Measurements from ENCODE around the gene RPL18A. TPM values are rescaled to one million over a fixed set of nuclear protein-coding genes. Genes with fewer than 3 reads are reported as not detected.
A peak's percentile ranks its signal among the peaks of the same experiment; 100 is the strongest.

Gene RPL18A
- total and polyA plus RNA-seq, 2 of the 13 experiments (the other 11 are each of a cell fraction or from before 2014, with no cell fraction given) = 1,471 to 2,004 TPM

GRCh38 chr19:17859533-17860330 lies at the start of gene RPL18A (continued):
- TF ChIP-seq ZSCAN20 (CRISPR knock-in tag; IDR thresholded peaks at IDR 0.05; ENCODE audit: borderline replicate concordance) = no peak
- TF ChIP-seq HNRNPUL1 (IDR thresholded peaks at IDR 0.05; ENCODE audit: low read depth, low read length) = no peak
- TF ChIP-seq CBX1 (IDR thresholded peaks at IDR 0.05; ENCODE audit: low read depth) = no peak
- TF ChIP-seq ZNF44 (CRISPR knock-in tag; IDR thresholded peaks at IDR 0.05) = peak; percentile 69; the same call in 1 of the 2 replicates
- TF ChIP-seq STAT6 (CRISPR knock-in tag; IDR thresholded peaks at IDR 0.05; ENCODE audit: borderline replicate concordance) = peak; percentile 47; the same call in 1 of the 2 replicates
- no peak; the same call in 1 of the 2 replicates for TF ChIP-seq SNAPC4 (CRISPR knock-in tag; IDR thresholded peaks at IDR 0.05)
- no peak; the same call in 1 of the 2 replicates for TF ChIP-seq TIGD3 (CRISPR knock-in tag; IDR thresholded peaks at IDR 0.05; ENCODE audit: borderline replicate concordance)
- 0 out of 2 replicates have a peak, but pooled peaks have one; percentile 50 for TF ChIP-seq RELA (CRISPR knock-in tag; IDR thresholded peaks at IDR 0.05)
- no peak for TF ChIP-seq ZNF326 (CRISPR knock-in tag; IDR thresholded peaks at IDR 0.05; ENCODE audit: borderline replicate concordance)
- TF ChIP-seq TBX2 (CRISPR knock-in tag; IDR thresholded peaks at IDR 0.05; ENCODE audit: borderline replicate concordance) = no peak
- no peak for TF ChIP-seq ZNF468 (CRISPR knock-in tag; IDR thresholded peaks at IDR 0.05)
- peak; percentile 97 for TF ChIP-seq POLR2A (IDR thresholded peaks at IDR 0.05; ENCODE audit: insufficient read depth in 1 of 2, low read depth in 2 of 2, low read length in 2 of 2)
- TF ChIP-seq ZNF766 (CRISPR knock-in tag; IDR thresholded peaks at IDR 0.05; ENCODE audit: borderline replicate concordance) = peak; percentile 90
- no peak for TF ChIP-seq FUBP1 (CRISPR knock-in tag; IDR thresholded peaks at IDR 0.05; ENCODE audit: borderline replicate concordance)
- TF ChIP-seq ZNF569 (CRISPR knock-in tag; IDR thresholded peaks at IDR 0.05; ENCODE audit: borderline replicate concordance) = no peak
- no peak for TF ChIP-seq RBM22 (optimal IDR thresholded peaks at IDR 0.05; ENCODE audit: low read length)
- TF ChIP-seq MXI1 (IDR thresholded peaks at IDR 0.05; ENCODE audit: borderline replicate concordance, low read depth, low read length) = peak; percentile 63; the same call in 1 of the 3 replicates

Data from HepG2 (cell line).